DOHH2 (cell line): ENCODE measurements around the gene TRIML1.

ENCODE experiments used
- H3F3A ChIP-seq: fragments of 200-600 bp; sonication (generic), shearing (Covaris generic); 2 replicates; pipeline ENCODE4 v1.6.0; 2016; ENCODE audit warnings: antibody characterized with exemption, mild to moderate bottlenecking; ENCODE audit not compliant: control insufficient read depth, insufficient read depth
- H3K27ac ChIP-seq: fragments of 200-600 bp; sonication (generic); 2 replicates; pipeline ENCODE4 v1.5.1; 2014; ENCODE audit warnings: low read depth, mild to moderate bottlenecking, low read length, moderate library complexity
- H3K27me3 ChIP-seq: fragments of 200-600 bp; sonication (generic); 2 replicates; pipeline ENCODE4 v1.6.1; 2014; ENCODE audit warnings: mild to moderate bottlenecking, low read length, mixed read lengths; ENCODE audit not compliant: control insufficient read depth
- H3K36me3 ChIP-seq: fragments of 200-600 bp; sonication (generic); 2 replicates; pipeline ENCODE4 v1.6.1; 2014; ENCODE audit warnings: mild to moderate bottlenecking, low read length, moderate library complexity, mixed read lengths; ENCODE audit not compliant: control insufficient read depth
- H3K4me1 ChIP-seq: fragments of 200-600 bp; sonication (generic); 2 replicates; pipeline ENCODE4 v1.6.1; 2014; ENCODE audit warnings: mild to moderate bottlenecking, low read length, mixed read lengths; ENCODE audit not compliant: control insufficient read depth
- H3K4me2 ChIP-seq: fragments of 200-600 bp; sonication (generic); 2 replicates; pipeline ENCODE4 v1.6.0; 2014; ENCODE audit warnings: mild to moderate bottlenecking, low read length, moderate library complexity
- H3K4me3 ChIP-seq: fragments of 200-600 bp; sonication (generic); 2 replicates; pipeline ENCODE4 v1.5.1; 2014; ENCODE audit warnings: mild to moderate bottlenecking, low read length, mixed read lengths
- H3K79me2 ChIP-seq: fragments of 200-600 bp; sonication (generic); 2 replicates; pipeline ENCODE4 v1.6.1; 2014; ENCODE audit warnings: mild to moderate bottlenecking, low read length, mixed read lengths; ENCODE audit not compliant: control insufficient read depth
- H3K9me2 ChIP-seq: fragments of 200-600 bp; sonication (generic); replicated peaks from 2 replicates; pipeline ENCODE4 v1.6.1; 2014; ENCODE audit warnings: mild to moderate bottlenecking, low read length, mixed read lengths; ENCODE audit not compliant: control insufficient read depth
- H3K9me3 ChIP-seq: fragments of 200-600 bp; sonication (generic); 2 replicates; pipeline ENCODE4 v1.6.1; 2014; ENCODE audit warnings: antibody characterized with exemption, low read length, mixed read lengths; ENCODE audit not compliant: control insufficient read depth, insufficient read depth
- H4K20me1 ChIP-seq: fragments of 200-600 bp; sonication (generic); 2 replicates; pipeline ENCODE4 v1.6.0; 2014; ENCODE audit warnings: low read depth, mild to moderate bottlenecking, antibody characterized with exemption, low read length, moderate library complexity; ENCODE audit not compliant: control insufficient read depth, insufficient read depth
- EZH2phosphoT487 ChIP-seq: fragments of 200-600 bp; sonication (generic); IDR thresholded peaks from 2 replicates; pipeline ENCODE4 v1.6.1; 2017; ENCODE audit warnings: borderline replicate concordance, mild to moderate bottlenecking, antibody characterized with exemption, low read length, moderate library complexity, mixed read lengths
- TF ChIP-seq, protein P1 (sequence below): fragments of 200-600 bp; sonication (generic); IDR thresholded peaks from one replicate; pipeline ENCODE4 v1.5.1; 2014; ENCODE audit warnings: antibody characterized with exemption, mild to moderate bottlenecking, low read depth, low read length; ENCODE audit not compliant: poor library complexity, severe bottlenecking

TRIML1 gene

GRCh38 chr4:188107931-188108843, 31.1 kb upstream of the TRIML1 start:
- no peak overlapping the region for H3K27ac ChIP-seq
- no peak for TF ChIP-seq EZH2phosphoT487
- TF ChIP-seq, protein P1, sequence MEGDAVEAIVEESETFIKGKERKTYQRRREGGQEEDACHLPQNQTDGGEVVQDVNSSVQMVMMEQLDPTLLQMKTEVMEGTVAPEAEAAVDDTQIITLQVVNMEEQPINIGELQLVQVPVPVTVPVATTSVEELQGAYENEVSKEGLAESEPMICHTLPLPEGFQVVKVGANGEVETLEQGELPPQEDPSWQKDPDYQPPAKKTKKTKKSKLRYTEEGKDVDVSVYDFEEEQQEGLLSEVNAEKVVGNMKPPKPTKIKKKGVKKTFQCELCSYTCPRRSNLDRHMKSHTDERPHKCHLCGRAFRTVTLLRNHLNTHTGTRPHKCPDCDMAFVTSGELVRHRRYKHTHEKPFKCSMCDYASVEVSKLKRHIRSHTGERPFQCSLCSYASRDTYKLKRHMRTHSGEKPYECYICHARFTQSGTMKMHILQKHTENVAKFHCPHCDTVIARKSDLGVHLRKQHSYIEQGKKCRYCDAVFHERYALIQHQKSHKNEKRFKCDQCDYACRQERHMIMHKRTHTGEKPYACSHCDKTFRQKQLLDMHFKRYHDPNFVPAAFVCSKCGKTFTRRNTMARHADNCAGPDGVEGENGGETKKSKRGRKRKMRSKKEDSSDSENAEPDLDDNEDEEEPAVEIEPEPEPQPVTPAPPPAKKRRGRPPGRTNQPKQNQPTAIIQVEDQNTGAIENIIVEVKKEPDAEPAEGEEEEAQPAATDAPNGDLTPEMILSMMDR: no peak
- H3K9me3 ChIP-seq: peaks cover 3% of the 10 kb centered on the region; the same call in 1 of the 2 replicates
- no peaks in the 10 kb centered on the region for H3F3A ChIP-seq
- no peaks in the 10 kb centered on the region for H3K4me1 ChIP-seq
- H3K4me3 ChIP-seq: no peak overlapping the region
- H3K9me2 ChIP-seq: no peaks in the 10 kb centered on the region
- no peaks in the 10 kb centered on the region for H3K27me3 ChIP-seq
- no peaks in the 10 kb centered on the region for H4K20me1 ChIP-seq
- no peaks in the 10 kb centered on the region for H3K79me2 ChIP-seq
- no peaks in the 10 kb centered on the region for H3K36me3 ChIP-seq
- H3K4me2 ChIP-seq: no peak overlapping the region

GRCh38 chr4:188109157-188109755, 30.0 kb upstream of the TRIML1 start, which contains the start of gene TRIML2:
Gene TRIML2 (minus strand): TSS chr4:188109603. CDS start chr4:188105368, 4,235 bp downstream.
- Histone ChIP-seq H3K27me3 (no peaks in the 10 kb centered on the region), H3K9me2 (no peaks in the 10 kb centered on the region), H3F3A (no peaks in the 10 kb centered on the region), H3K9me3 (peaks cover 4% of the 10 kb centered on the region; the same call in 1 of the 2 replicates), H4K20me1 (no peaks in the 10 kb centered on the region), H3K4me3 (no peak within 1 kb of the TSS), H3K4me2 (no peak within 1 kb of the TSS), H3K79me2 (no peaks in the 10 kb centered on the region), H3K4me1 (no peaks in the 10 kb centered on the region), H3K27ac (no peak within 1 kb of the TSS), H3K36me3 (no peaks in the 10 kb centered on the region)
- TF ChIP-seq, protein P1: no peak
- TF ChIP-seq EZH2phosphoT487: no peak

DNA sequence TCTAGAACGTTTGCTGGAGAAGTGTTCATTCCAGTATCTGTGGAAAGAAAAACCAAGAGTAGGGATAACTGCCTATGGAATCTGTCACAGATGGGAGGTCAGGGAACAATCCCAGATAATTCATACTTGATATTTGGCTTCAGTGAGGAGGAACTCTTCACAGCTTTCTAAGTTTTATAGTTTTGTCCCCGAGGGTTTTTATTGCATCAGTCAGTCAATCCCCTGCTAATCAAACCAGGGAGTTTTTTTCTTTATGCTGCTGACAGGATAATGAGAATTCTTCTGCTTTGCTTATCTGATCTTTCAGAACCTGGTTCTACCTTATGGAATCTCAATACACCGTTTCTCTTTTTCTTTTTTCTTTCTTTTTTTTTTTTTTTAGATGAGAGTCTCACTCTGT, 29.2 kb upstream of the TRIML1 start:
- H3K27me3 ChIP-seq: no peaks in the 10 kb centered on the region
- no peaks in the 10 kb centered on the region for H3K9me2 ChIP-seq
- H3K9me3 ChIP-seq: peaks cover 4% of the 10 kb centered on the region; the same call in 1 of the 2 replicates
- H4K20me1 ChIP-seq: no peaks in the 10 kb centered on the region
- no peaks in the 10 kb centered on the region for H3K79me2 ChIP-seq
- TF ChIP-seq EZH2phosphoT487: no peak
- TF ChIP-seq, protein P1: no peak
- no peak overlapping the region for H3K4me3 ChIP-seq
- H3F3A ChIP-seq: no peaks in the 10 kb centered on the region
- no peaks in the 10 kb centered on the region for H3K36me3 ChIP-seq
- H3K27ac ChIP-seq: no peak overlapping the region
- H3K4me1 ChIP-seq: no peaks in the 10 kb centered on the region
- H3K4me2 ChIP-seq: no peak overlapping the region
